ENCODE data around the gene KIF6. TPM values are rescaled to one million over a fixed set of nuclear protein-coding genes. Genes with fewer than 3 reads are reported as not detected.

The KIF6 gene
- total RNA-seq, 4 donors from 2014 or later: 0.40 to 1.3 (median 0.80) TPM

- TF ChIP-seq, protein P1, sequence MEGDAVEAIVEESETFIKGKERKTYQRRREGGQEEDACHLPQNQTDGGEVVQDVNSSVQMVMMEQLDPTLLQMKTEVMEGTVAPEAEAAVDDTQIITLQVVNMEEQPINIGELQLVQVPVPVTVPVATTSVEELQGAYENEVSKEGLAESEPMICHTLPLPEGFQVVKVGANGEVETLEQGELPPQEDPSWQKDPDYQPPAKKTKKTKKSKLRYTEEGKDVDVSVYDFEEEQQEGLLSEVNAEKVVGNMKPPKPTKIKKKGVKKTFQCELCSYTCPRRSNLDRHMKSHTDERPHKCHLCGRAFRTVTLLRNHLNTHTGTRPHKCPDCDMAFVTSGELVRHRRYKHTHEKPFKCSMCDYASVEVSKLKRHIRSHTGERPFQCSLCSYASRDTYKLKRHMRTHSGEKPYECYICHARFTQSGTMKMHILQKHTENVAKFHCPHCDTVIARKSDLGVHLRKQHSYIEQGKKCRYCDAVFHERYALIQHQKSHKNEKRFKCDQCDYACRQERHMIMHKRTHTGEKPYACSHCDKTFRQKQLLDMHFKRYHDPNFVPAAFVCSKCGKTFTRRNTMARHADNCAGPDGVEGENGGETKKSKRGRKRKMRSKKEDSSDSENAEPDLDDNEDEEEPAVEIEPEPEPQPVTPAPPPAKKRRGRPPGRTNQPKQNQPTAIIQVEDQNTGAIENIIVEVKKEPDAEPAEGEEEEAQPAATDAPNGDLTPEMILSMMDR (IDR thresholded peaks at IDR 0.05): no peak
- no peak for TF ChIP-seq POLR2A (IDR thresholded peaks at IDR 0.05)
- DNase-seq: no peak
- Histone ChIP-seq H3K4me1 (no peaks in the 10 kb centered on the region), H3K27ac (no peak overlapping the region), H3K36me3 (no peaks in the 10 kb centered on the region), H3K4me3 (replicated peaks in 1 of 3) (no peak overlapping the region), H3K9me3 (no peaks in the 10 kb centered on the region), H3K27me3 (no peaks in the 10 kb centered on the region)
- WGBS, 2 donors: 94 to 95% methylated on average over 3 of the region's 3 CpGs
- intact Hi-C loops (cut with DNase I): no loop called here
Measured at GRCh38 chr6:39572661-39573340, 152.4 kb downstream of the KIF6 start.

- intact Hi-C loops (cut with DNase I): no loop called here
- Histone ChIP-seq H3K27me3 (no peaks in the 10 kb centered on the region), H3K4me1 (peaks cover 6 to 10% of the 10 kb centered on the region in 2 donors), H3K9me3 (no peaks in the 10 kb centered on the region), H3K36me3 (no peaks in the 10 kb centered on the region), H3K4me3 (replicated peaks in 1 of 3) (no peak overlapping the region), H3K27ac (no peak overlapping the region)
- 76 to 81% methylated on average over 1 of the region's 1 CpG for WGBS, 2 donors
- no peak for TF ChIP-seq POLR2A (IDR thresholded peaks at IDR 0.05)
- TF ChIP-seq, protein P1 (IDR thresholded peaks at IDR 0.05): no peak
- DNase-seq: no peak
Measured at GRCh38 chr6:39568896-39569295, 156.3 kb downstream of the KIF6 start.

GRCh38 chr6:39567091-39567490 lies 158.1 kb downstream of the KIF6 start:
- Histone ChIP-seq H3K4me3 (replicated peaks in 1 of 3) (no peak overlapping the region), H3K9me3 (no peaks in the 10 kb centered on the region), H3K27me3 (no peaks in the 10 kb centered on the region), H3K4me1 (peaks cover 6 to 10% of the 10 kb centered on the region in 2 donors), H3K27ac (no peak overlapping the region), H3K36me3 (no peaks in the 10 kb centered on the region)
- no peak for DNase-seq
- intact Hi-C loops (cut with DNase I): no loop called here
- 92 to 97% methylated on average over 2 of the region's 2 CpGs for WGBS, 2 donors
- TF ChIP-seq, protein P1 (IDR thresholded peaks at IDR 0.05): no peak
- TF ChIP-seq POLR2A (IDR thresholded peaks at IDR 0.05): no peak

DNA sequence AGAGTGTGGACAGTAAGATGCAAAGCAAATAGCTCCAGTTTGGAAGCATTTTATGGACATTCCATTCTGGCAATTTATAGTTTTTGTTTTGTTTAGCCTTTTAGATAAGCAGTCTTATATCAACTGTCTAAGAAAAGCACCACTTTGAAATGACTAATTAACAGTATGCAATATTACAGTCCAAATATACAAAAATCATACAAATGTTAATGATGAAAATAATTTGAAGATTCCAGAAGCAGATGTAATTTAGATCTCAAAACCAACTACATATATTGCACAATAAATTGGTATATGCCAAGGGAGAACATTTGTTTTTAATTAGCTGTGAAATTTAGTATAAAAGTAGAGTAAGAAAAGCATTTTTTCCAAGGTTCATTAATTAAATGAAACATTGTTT lies 158.8 kb downstream of the KIF6 start:
- Histone ChIP-seq H3K9me3 (no peaks in the 10 kb centered on the region), H3K36me3 (no peaks in the 10 kb centered on the region), H3K4me1 (peaks cover 6 to 10% of the 10 kb centered on the region in 2 donors), H3K27ac (no peak overlapping the region), H3K4me3 (replicated peaks in 1 of 3) (no peak overlapping the region), H3K27me3 (no peaks in the 10 kb centered on the region)
- intact Hi-C loops (cut with DNase I): no loop called here
- DNase-seq: no peak
- TF ChIP-seq, protein P1 (IDR thresholded peaks at IDR 0.05): no peak
- TF ChIP-seq POLR2A (IDR thresholded peaks at IDR 0.05): no peak

GRCh38 chr6:39565956-39566355 lies 159.3 kb downstream of the KIF6 start:
- intact Hi-C loops (cut with DNase I): no loop called here
- Histone ChIP-seq H3K4me1 (peaks cover 6 to 10% of the 10 kb centered on the region in 2 donors), H3K36me3 (no peaks in the 10 kb centered on the region), H3K27me3 (no peaks in the 10 kb centered on the region), H3K4me3 (replicated peaks in 1 of 3) (no peak overlapping the region), H3K27ac (no peak overlapping the region), H3K9me3 (no peaks in the 10 kb centered on the region)
- TF ChIP-seq, protein P1 (IDR thresholded peaks at IDR 0.05): no peak
- no peak for DNase-seq
- WGBS, 2 donors: 56 to 62% methylated on average over 1 of the region's 1 CpG
